ENCODE measurements around the gene C6orf89.
"Not testable (repeated sequence)": the region's sequence is repeated elsewhere in the genome, so short reads cannot be mapped to it uniquely, and the experiment has no call there.

Gene C6orf89

DNA sequence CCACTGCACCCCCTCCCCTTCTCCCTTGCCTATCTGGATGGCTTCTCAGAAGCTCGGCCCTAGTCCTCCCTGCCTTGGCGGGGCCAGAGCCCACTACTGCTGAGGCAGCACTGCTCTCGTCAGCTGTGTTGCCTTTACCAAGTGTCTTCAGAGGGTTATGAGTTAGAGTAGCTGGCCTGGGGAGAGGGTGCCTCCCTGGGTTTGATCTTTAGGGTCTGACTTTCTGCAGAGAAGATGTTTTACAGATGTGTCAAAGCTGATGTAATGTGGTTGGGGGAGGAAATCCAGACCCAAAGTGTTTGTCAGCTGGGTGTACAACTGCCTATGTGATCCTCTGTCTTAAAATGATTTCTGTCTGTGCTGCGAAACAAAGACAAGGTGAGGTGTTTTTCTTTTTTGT, 38.4 kb downstream of the C6orf89 start:
- no peak for DNase-seq (ENCODE audit: low read depth in 2 of 2)

DNA sequence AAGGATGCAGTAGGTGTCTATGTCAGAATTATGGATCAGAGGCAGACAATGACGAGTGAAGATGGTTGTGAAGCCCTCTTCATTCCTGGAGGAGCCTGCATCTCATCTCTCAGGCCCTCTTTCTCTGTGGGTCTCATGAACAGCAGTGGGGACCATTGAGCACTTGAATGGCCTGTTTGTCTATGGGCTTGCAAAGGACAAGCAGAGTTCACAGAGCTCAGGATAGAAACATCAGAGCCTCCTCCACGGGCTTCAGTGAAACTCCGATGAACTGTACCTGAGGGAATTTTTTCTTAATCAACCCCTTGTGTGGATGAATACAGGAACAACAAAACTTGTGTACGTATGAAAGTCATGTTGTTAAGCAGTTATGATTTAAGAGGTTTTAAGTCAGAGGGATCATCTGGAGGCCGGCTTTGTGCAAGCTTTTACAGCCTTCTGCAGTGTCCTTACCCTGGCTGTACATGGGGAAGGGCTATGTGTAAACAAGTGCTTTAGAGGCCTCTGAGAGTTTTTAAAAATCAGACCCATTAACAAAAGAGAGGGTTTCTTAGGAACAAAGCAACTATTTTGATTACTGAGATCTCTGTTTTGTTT, 39.1 kb downstream of the C6orf89 start:
- DNase-seq (ENCODE audit: low read depth in 2 of 2): no peak

DNA sequence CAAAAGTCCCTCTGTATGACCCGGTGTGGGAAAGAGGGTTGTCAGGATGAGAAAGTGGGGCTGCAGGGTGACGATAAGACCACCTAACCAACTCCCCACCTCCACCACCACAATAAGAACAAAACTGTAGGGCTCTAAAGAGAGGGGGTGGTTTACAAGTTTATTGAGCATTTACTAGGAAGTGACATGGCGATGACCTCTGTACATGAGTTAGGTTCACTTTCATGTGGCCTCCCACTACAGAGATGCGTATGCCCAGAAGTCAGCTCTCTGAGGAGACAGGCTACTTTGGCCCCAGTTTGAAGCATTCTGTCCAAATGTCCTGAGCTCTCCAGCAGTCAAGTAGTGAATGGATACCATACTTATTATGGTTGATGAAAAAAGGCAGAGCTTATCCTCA, 40.1 kb downstream of the C6orf89 start:
- DNase-seq (ENCODE audit: low read depth in 2 of 2): no peak

DNA sequence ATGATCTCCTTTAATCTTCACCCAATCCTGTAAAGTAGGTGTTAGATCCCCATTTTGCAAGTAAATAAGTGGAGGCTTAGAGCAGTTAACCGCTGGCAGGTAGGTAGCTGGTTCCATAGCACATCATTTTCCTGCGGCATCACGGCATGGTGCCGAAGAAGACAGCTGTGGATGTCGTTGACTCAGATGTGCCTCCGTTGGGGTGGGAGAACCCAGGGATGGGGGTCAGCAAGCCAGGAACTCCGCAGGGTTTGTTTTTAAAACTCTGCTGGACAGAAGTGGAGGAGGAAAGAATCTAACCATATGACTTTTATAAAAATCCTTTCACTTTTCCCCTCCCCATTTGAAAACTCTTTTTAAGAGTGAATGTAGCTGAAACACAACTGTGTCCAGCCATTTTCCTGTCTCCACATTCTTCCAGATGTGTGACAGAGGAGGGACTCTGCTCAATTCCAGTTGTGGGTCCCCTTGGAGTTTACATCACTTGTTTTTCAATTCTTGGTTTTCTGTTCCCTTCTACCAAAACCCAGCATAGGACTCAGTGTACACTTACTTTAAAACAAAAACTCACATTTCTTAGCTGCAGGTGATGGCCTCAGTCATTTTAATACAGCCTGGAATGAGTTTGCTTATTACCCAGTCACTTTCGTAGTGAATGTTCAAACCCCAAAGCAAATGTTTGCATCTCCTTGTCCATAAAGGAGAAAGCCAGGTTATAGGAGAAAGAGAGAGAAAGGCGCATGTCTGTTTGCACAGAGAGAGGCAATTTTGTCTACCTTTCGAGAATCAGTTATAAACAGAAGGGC, 41.2 kb downstream of the C6orf89 start:
- no peak for DNase-seq (ENCODE audit: low read depth in 2 of 2)

DNA sequence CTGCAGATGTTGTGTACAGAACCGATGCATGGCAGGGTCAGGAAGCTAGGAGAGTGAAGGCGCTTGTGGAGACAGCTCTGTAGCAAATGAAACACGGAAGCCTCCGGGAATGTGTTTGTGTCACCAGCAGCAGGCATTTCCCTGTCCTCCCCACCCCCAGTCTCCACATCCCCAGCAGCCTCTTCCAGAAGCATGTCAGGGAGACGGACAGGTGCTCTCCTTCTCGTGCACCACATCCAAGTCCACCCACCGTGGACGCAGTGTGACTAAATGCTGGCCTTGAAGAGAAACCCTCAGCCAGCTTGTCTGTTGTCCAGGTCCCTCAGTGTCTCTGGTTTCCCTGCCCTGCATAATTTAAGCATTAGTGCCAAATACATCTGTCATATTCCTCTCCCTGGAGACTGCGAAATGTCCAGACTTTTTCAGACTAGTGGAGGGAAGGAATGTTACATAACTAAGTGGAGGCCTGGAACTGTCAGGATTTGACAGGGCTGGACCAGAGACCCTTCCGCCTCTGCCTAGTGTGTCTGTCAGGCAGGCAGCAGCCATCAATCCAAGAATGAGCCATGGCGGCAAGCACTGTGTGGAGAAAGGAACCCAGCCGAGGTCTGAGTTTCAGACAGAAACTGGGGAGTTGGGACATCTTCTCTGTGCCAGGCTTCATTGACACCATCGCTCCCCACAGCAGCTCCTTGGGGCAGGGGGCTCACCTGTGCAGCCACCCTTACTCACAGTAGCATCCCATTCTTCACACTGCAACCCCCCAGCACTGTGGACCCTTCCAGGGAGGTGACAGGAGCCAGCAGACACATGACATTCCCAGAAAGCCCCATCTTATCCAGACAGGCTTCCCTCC, 42.2 kb downstream of the C6orf89 start:
- no peak for DNase-seq (ENCODE audit: low read depth in 2 of 2)

DNA sequence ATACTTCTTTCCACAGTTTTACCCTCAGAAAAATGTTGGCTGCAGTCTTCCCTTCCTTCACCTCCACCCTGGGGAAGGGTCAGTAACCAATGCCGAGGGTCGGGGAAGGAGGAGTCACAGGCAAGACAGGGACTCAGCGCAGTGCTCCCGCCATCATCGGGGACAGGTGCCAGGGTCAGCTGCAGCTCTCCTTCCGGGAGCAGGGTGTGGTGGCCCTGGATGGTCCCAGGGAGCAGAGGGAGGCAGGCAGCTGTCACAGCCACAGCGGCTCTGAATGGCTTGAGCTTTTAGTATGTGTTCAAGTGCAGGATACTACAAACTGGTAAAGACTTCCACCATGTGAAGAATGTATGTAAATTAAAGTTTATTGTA, 42.8 kb downstream of the C6orf89 start:
- no peak for DNase-seq (ENCODE audit: low read depth in 2 of 2)

DNA sequence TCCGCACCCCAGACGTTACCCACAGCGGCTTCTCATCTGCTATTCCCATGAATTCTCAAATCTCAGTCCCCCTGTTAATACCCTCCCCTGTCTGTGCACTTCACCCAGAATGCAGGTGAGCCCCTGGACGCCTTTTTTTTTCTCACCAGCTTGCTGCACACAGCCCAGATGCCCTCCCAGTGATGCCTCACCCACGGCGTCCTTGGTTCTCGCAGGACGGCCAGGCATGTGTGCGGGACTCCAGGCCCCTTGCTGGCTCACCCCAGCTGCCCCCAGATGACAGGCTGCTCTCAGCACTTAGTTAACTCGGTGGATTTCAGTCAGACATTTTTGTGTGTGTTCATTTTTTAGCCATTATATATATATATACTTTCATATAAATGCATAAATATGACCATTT, 43.4 kb downstream of the C6orf89 start:
- DNase-seq (ENCODE audit: low read depth in 2 of 2): no peak

DNA sequence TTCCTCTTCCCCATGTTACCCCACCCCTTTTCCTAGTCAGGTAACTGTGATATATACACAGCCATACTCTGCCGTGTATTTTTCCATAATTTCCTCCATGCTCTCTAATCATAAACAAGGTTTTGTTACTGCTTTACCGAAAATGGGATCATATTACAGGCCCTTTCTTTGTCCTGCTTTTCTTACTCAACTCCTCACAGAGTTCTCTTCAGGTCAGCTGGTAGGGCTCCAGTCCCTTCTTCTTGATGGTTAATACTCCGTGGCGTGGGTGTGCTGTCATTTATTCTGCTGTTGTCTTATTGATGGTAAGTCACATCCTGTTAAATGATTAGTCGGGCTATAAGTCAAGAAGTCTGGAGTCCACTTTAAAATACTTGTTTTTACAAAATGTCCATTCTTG, 43.9 kb downstream of the C6orf89 start:
- no peak for DNase-seq (ENCODE audit: low read depth in 2 of 2)

DNA sequence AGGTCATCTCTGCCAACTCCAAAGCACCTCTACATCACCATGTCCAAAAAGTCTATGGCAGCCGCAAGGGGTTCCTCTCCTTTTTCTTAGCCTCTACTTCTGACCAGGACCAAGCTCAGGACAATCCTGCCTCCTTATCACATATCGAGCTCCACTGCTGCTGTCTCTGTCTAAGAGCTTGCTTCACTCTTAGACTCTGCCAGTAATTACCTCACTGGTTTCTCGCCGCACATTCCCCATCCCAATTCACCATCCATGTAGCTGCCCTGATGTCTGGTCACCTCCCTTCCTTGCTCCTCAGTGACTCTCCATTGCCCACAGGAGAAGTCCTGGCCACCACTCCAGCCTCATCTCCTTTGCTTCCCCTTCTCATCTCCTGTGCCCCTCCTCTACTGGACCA, 44.7 kb downstream of the C6orf89 start:
- no peak for DNase-seq (ENCODE audit: low read depth in 2 of 2)

DNA sequence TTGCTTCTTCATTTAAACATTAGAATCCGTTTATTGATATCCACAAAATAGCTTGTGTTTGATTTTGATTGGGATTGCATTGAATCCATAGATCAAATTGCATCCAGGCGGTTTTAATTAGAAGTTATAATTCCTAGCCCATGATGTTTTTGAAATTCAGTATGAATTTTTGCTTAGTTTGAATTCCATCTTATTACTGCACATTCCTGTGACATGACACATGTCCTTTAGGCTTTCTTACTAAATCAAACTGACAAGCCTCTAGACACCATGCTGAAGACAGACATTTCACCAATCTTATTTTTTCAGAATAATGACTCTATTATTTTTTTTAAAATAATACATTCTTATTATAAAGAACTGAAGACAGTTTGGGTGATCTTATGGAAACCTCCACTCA, 47.4 kb downstream of the C6orf89 start:
- DNase-seq (ENCODE audit: low read depth in 2 of 2): no peak

DNA sequence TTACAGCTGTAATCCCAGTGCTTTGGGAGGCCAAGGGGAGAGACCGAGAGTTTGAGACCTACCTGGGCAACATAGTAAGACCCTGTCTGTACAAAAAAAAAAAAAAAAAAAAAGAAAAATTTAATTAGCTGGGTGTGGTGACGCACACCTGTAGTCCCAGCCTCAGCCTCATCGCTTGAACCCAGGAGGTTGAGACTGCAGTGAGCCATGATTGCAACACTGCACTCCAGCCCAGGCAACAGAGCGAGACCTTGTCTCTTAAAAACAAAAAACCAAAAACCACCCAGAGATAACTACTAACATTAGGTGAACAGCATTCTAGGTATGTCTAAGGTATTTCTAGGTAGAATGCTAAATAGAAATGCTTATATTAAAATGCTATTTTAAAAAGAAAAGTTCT, 47.8 kb downstream of the C6orf89 start:
- DNase-seq (ENCODE audit: low read depth in 2 of 2): no peak

DNA sequence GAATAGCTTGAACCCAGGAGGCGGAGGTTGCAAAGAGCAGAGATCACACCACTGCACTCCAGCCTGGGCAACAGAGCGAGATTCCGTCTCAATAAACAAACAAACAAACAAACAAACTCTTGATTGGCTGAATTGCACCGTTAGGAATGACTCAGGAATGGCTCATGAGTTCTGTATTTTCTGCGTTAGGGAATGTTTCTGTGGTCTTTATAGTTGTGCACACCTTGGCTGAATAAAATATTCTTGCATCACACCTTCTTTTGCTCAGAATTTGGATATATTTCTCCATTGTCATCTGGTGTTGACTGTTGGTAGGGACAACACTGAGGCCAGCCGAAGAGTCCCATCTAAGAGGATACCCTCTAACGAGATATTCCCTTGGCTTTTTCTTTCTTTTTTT, 49.1 kb downstream of the C6orf89 start:
- no peak for DNase-seq (ENCODE audit: low read depth in 2 of 2)

DNA sequence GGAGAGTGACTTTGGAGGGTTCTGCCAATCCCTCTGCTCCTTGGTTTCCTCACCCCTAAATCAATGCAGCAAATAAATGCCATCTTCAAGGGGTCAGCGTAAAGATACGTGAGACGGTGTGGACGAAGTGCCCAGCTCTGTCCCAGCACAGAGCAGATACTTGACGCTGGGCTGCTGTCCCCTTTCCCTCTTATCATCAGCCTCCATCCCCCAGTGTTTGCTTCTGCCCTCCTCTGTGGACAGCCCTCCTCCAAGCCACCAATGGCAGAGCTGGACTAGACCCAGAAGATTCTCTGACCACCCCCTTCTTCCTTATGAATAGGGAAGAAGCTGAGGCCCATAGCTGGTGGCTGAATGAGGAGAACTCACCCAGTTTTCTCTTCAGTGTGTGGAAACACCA, 51.1 kb downstream of the C6orf89 start:
- DNase-seq (ENCODE audit: low read depth in 2 of 2): no peak

DNA sequence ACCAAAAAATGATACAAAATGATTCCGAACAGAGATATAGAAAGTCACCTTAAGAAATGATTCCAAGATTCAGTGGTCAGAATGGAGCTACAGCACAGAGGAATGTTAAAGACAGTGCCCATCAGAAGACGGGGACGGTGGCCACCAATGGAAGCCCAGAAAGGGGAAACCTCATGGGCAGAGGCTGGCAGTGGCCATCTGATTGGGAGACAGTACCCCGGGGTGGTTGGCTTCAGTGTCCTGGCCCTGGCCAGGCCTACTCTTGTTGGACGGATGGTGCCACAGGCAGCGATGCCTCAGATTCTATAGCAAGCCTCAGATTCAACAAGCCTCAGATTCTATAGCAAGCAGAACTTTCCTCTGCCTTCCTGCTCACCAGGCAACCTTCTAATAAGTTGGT, 52.1 kb downstream of the C6orf89 start:
- DNase-seq (ENCODE audit: low read depth in 2 of 2): no peak

DNA sequence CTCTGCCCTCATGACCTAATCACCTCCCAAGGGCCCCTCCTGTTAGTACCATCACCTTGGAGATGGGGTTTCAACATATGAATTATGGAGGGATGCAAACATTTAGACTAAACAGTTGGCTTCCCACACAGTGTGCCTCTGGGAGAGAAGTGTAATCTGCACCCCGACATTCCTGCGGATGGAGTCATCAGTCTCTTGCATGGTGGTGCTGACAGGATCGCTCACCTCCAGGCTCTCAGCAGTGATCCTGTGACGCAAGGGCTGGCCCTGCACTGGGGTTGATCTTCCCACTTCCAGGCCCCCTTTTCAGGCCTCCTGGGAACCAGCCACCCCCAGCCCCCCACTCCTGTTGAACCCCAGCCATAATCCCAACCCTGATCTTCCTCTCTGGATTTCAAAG, 52.8 kb downstream of the C6orf89 start:
- DNase-seq (ENCODE audit: low read depth in 2 of 2): no peak

DNA sequence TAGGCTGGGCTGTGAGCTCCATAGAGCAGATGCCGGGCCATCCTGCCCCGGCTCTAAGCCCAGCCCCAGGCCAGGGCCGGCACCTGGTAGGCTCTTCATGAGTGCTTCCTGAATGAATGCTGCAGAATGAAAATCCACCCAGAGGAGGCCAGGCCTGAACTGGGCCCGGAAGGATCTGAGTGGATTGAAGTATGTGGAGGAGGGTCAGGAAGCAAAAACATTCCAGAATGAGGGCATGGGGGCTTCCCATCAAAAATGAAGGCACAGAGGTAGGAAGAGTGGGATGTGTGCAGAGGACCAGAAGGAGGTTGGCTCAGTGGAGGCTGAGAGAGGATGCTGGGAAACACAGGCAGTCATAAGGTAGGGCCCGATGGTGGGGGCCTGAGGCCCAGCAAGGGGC, 53.3 kb downstream of the C6orf89 start:
- not testable (repeated sequence) for DNase-seq (ENCODE audit: low read depth in 2 of 2)

DNA sequence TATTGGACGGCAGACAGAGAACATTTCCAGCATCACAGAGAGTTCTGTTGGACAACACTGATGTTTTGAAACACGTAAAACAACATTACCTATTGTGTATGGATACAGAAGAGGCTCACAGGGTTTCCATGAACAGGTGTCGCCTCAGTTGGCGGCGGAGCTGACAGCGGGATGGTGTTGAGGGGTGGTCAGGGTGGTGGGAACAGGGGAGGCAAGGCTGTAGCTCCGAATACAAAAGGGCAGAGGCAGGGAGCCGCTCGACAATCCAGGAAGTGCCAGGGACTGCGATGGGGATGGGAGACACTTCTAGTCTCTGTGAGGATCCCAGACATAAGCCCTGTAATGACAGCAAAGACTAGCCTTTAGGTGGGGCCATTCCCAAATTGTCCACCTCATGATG, 54.3 kb downstream of the C6orf89 start:
- DNase-seq (ENCODE audit: low read depth in 2 of 2): no peak

DNA sequence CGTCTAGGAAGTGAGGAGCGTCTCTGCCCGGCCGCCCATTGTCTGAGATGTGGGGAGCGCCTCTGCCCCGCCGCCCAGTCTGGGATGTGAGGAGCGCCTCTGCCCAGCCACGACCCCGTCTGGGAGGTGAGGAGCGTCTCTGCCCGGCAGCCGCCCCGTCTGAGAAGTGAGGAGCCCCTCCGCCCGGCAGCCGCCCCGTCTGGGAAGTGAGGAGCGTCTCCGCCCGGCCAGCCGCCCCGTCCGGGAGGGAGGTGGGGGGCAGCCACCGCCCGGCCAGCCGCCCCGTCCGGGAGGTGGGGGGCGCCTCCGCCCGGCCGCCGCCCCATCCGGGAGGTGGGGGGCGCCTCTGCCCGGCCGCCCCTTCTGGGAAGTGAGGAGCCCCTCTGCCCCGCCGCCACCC, 55.8 kb downstream of the C6orf89 start:
- not testable (repeated sequence) for DNase-seq (ENCODE audit: low read depth in 2 of 2)

DNA sequence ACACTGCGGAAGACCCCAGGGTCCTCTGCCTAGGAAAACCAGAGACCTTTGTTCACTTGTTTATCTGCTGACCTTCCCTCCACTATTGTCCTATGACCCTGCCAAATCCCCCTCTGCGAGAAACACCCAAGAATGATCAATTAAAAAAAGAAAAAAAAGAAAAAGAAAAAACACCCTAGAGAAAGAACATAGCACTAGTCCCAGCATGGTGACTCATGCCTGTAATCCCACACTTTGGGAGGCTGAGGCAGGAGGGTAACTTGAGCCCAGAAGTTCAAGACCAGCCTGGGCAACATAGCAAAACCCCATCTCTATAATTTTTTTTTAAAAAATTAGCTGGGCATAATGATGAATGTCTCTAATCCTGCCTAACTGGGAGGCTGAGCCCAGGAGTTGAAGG, 56.6 kb downstream of the C6orf89 start:
- DNase-seq (ENCODE audit: low read depth in 2 of 2): not testable (repeated sequence)

DNA sequence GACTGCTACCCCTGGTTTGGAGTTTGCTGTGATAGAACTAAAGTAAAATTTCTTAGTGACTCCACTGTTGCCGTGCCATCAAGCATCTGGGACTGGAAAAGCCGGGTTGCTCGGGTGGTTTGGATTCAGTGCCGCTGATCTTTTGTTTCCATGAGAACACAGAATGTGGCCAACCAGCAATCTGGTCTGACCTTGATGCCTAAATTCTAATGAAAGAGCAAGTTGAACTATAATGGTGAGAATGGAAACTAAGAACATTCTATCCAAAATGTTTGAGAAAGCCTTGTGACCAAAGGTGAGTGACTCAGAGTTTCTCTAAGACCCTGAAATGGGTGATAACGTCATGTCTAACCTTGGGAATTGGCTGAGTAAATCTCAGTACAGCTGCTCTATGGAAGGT, 58.9 kb downstream of the C6orf89 start:
- DNase-seq (ENCODE audit: low read depth in 2 of 2): no peak

DNA sequence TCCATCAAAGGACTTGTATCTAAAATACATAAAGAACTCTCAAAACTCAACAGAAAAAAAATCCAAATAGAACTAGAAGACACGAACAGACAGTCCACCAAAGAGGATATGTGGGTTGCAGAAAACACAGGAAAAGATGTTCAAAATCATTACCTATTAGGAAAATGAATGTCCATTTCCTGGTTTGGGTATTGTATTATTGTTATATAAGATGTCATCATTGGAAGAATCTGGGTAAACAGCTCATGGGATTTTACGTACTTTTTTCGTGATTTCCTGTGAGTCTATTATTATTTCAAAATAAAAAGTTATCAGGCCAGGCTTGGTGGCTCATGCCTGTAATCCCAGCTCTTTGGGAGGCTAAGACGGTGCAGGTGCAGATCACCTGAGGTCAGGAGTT, 59.5 kb downstream of the C6orf89 start:
- no peak for DNase-seq (ENCODE audit: low read depth in 2 of 2)

DNA sequence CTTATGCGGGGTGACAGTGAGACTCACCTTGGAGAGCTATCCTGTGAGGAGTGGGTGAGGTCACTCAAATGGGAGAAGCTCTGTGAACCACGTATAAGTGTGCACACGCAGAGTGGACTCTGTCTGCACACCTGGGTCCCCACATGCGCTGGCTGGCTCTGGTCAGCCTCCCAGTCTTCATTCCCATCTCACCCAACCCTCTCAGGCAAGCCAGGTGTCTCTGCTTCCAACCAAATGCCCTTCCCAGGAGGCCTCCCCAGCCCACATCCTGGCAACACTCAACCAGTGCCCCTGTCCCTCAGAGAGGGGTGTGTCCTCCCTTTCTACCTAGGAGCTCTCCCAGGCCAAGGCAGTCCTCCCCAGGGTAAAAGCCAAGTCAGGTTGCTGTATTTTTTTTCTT, 60.8 kb downstream of the C6orf89 start:
- DNase-seq (ENCODE audit: low read depth in 2 of 2): no peak

Measured in stimulated activated CD8-positive, alpha-beta memory T cell treated with anti-CD3 and anti-CD28 coated beads, Interleukin-2, amount 100 ng/mL, for 48 hours (primary cell).